ENCODE results near the gene PKD1.
A peak's percentile ranks its signal among the peaks of the same experiment; 100 is the strongest.

Gene PKD1

GRCh38 chr16:2160915-2161551, 25.3 kb upstream of the PKD1 start:
- no peak overlapping the region for H3K27ac ChIP-seq

GRCh38 chr16:2159175-2159838, 23.6 kb upstream of the PKD1 start:
- peak overlapping the region; percentile 94; the same call in 1 of the 2 replicates for H3K27ac ChIP-seq
- no peak for TF ChIP-seq CTCF (IDR thresholded peaks at IDR 0.05)
- TF ChIP-seq ZFX (IDR thresholded peaks at IDR 0.05; ENCODE audit: borderline replicate concordance), result no peak

More at GRCh38 chr16:2160915-2161551, 25.3 kb upstream of the PKD1 start:
- TF ChIP-seq CTCF (IDR thresholded peaks at IDR 0.05), result no peak
- no peak for TF ChIP-seq ZFX (IDR thresholded peaks at IDR 0.05; ENCODE audit: borderline replicate concordance)

GRCh38 chr16:2158262-2158638, 22.6 kb upstream of the PKD1 start:
- peak overlapping the region; percentile 94 for H3K27ac ChIP-seq
- no peak for TF ChIP-seq ZFX (IDR thresholded peaks at IDR 0.05; ENCODE audit: borderline replicate concordance)
- TF ChIP-seq CTCF (IDR thresholded peaks at IDR 0.05), result no peak

- H3K27ac ChIP-seq, result peak overlapping the region; percentile 94
- no peak for TF ChIP-seq ZFX (IDR thresholded peaks at IDR 0.05; ENCODE audit: borderline replicate concordance)
- no peak for TF ChIP-seq CTCF (IDR thresholded peaks at IDR 0.05)
These were observed 22.0 kb upstream of the PKD1 start for GRCh38 chr16:2157480-2158261.

- H3K27ac ChIP-seq, result peak overlapping the region; percentile 94
- no peak for TF ChIP-seq CTCF (IDR thresholded peaks at IDR 0.05)
- no peak for TF ChIP-seq ZFX (IDR thresholded peaks at IDR 0.05; ENCODE audit: borderline replicate concordance)
These were observed 21.1 kb upstream of the PKD1 start for GRCh38 chr16:2156849-2157224.

- TF ChIP-seq ZFX (IDR thresholded peaks at IDR 0.05; ENCODE audit: borderline replicate concordance) (no peak), CTCF (IDR thresholded peaks at IDR 0.05) (no peak)
- peak overlapping the region; percentile 94 for H3K27ac ChIP-seq
These were observed 20.5 kb upstream of the PKD1 start for GRCh38 chr16:2155977-2156848.
